HepG2 (cell line): ENCODE data around the gene CELSR2. TPM values are rescaled to one million over a fixed set of nuclear protein-coding genes. Genes with fewer than 3 reads are reported as not detected.
A peak's percentile ranks its signal among the peaks of the same experiment; 100 is the strongest.

Experiments
- ATM ChIP-seq: fragments of 450-650 bp; IDR thresholded peaks from 2 replicates; pipeline ENCODE4 v1.7.1; 2017; ENCODE audit warnings: mild to moderate bottlenecking, borderline replicate concordance
- CENPBD1 ChIP-seq: sonication (generic); formaldehyde crosslinking; IDR thresholded peaks from 2 replicates; pipeline ENCODE4 v1.8.0; 2022; ENCODE audit warnings: missing genetic modification reagents, low read depth, mild to moderate bottlenecking, borderline replicate concordance
- CREB1 ChIP-seq, 2 experiments: fragments of 450-650 bp in 1 of 2; IDR thresholded peaks; 2 replicates each; pipeline ENCODE4 v1.6.1; 2016 to 2017; ENCODE audit warnings: control low read depth in 1 of 2, mild to moderate bottlenecking in 1 of 2, missing compliant biosample characterization in 1 of 2, missing genetic modification characterization in 1 of 2
- HMG20A ChIP-seq: IDR thresholded peaks from 2 replicates; pipeline ENCODE4 v1.6.1; 2016; ENCODE audit warnings: borderline replicate concordance
- HOXA3 ChIP-seq: sonication (generic); formaldehyde crosslinking; IDR thresholded peaks from 2 replicates; pipeline ENCODE4 v1.5.0; 2020; ENCODE audit warnings: missing genetic modification reagents
- KDM2A ChIP-seq: sonication (generic); formaldehyde crosslinking; IDR thresholded peaks from 2 replicates; pipeline ENCODE4 v1.4.0; 2020; ENCODE audit warnings: low read depth, missing genetic modification reagents, borderline replicate concordance
- LRRFIP1 ChIP-seq: sonication (generic); formaldehyde crosslinking; conservative IDR thresholded peaks from 2 replicates; pipeline ENCODE4 v1.4.0; 2020; ENCODE audit warnings: missing genetic modification reagents
- MATR3 ChIP-seq: sonication (generic); formaldehyde crosslinking; IDR thresholded peaks from 2 replicates; pipeline ENCODE4 v1.4.0; 2020; ENCODE audit warnings: missing genetic modification reagents
- NCOA1 ChIP-seq: sonication (generic); formaldehyde crosslinking; IDR thresholded peaks from 2 replicates; pipeline ENCODE4 v1.9.0; 2021; ENCODE audit warnings: missing genetic modification reagents
- NFE2 ChIP-seq: sonication (generic); formaldehyde crosslinking; IDR thresholded peaks from 2 replicates; pipeline ENCODE4 v1.4.0; 2020; ENCODE audit warnings: missing genetic modification reagents
- PHF5A ChIP-seq: IDR thresholded peaks from one replicate; pipeline ENCODE4 v1.6.1; 2018; ENCODE audit warnings: low read depth, missing genetic modification reagents; ENCODE audit not compliant: unreplicated experiment
- POLR2AphosphoS5 ChIP-seq: IDR thresholded peaks from 2 replicates; pipeline ENCODE4 v1.6.1; 2012; ENCODE audit warnings: low read depth, low read length
- RARG ChIP-seq: sonication (generic); formaldehyde crosslinking; IDR thresholded peaks from 2 replicates; pipeline ENCODE4 v1.4.0; 2020; ENCODE audit warnings: low read depth, mild to moderate bottlenecking, missing genetic modification reagents
- SIN3A ChIP-seq: IDR thresholded peaks from 2 replicates; pipeline ENCODE4 v1.6.1; 2011; ENCODE audit warnings: low read depth, mild to moderate bottlenecking, control low read depth, low read length, borderline replicate concordance
- TRIM22 ChIP-seq: fragments of 450-650 bp; IDR thresholded peaks from 2 replicates; pipeline ENCODE4 v1.6.1; 2017
- ZGPAT ChIP-seq: IDR thresholded peaks from 2 replicates; pipeline ENCODE4 v1.6.1; 2016; ENCODE audit warnings: mild to moderate bottlenecking
- ZMAT3 ChIP-seq: sonication (generic); formaldehyde crosslinking; conservative IDR thresholded peaks from 2 replicates; pipeline ENCODE4 v1.7.0; 2021; ENCODE audit warnings: missing genetic modification reagents
- ZNF124 ChIP-seq: sonication (generic); formaldehyde crosslinking; IDR thresholded peaks from 2 replicates; pipeline ENCODE4 v1.4.0; 2020; ENCODE audit warnings: missing genetic modification reagents
- ZNF260 ChIP-seq: sonication (generic); formaldehyde crosslinking; IDR thresholded peaks from 2 replicates; pipeline ENCODE4 v1.4.0; 2020; ENCODE audit warnings: missing genetic modification reagents, low read depth, mild to moderate bottlenecking, borderline replicate concordance
- ZNF558 ChIP-seq: sonication (generic); formaldehyde crosslinking; IDR thresholded peaks from 2 replicates; pipeline ENCODE4 v1.9.0; 2022; ENCODE audit warnings: mild to moderate bottlenecking, missing genetic modification reagents, borderline replicate concordance
- ZNF614 ChIP-seq: IDR thresholded peaks from 2 replicates; pipeline ENCODE4 v1.6.1; 2018; ENCODE audit warnings: missing biosample characterization, missing genetic modification reagents, inconsistent platforms, borderline replicate concordance
- ZNF691 ChIP-seq: sonication (generic); formaldehyde crosslinking; IDR thresholded peaks from 2 replicates; pipeline ENCODE4 v1.4.0; 2020; ENCODE audit warnings: missing genetic modification reagents, low read depth, mild to moderate bottlenecking, borderline replicate concordance
- ZNF776 ChIP-seq: sonication (generic); formaldehyde crosslinking; IDR thresholded peaks from 2 replicates; pipeline ENCODE4 v1.4.0; 2020; ENCODE audit warnings: mild to moderate bottlenecking, missing genetic modification reagents
- ZSCAN29 ChIP-seq: sonication (generic); formaldehyde crosslinking; conservative IDR thresholded peaks from 2 replicates; pipeline ENCODE4 v1.4.0; 2020; ENCODE audit warnings: mild to moderate bottlenecking, missing genetic modification reagents
- polyA plus RNA-seq, 8 experiments: library from polyadenylated mRNA; depleted of rRNA in 3 of 8; stranded (reverse) in 7 of 8; unstranded in 1 of 8; fragments of >200 nt; fragmentation: Illumina TruSeq in 4 of 8; extraction: Trizol in 4 of 8; gene quantifications; 2 replicates each; pipeline versions ENCODE4 v1.2.1 to v1.2.3, GENCODE V29; 2011 to 2016; ENCODE audit warnings: low read depth in 4 of 8, missing spikeins in 1 of 8, mixed read lengths in 1 of 8; ENCODE audit not compliant: insufficient read depth in 1 of 8
- total RNA-seq, 5 experiments: library from RNA; depleted of rRNA; stranded (reverse); fragments of >200 nt; fragmentation: Illumina TruSeq; extraction: Trizol; gene quantifications; 2 replicates each; pipeline ENCODE4 v1.2.3, GENCODE V29; 2016; ENCODE audit warnings: low read depth in 1 of 5

CELSR2 gene
- total and polyA plus RNA-seq, 2 of the 13 experiments (the other 11 are each of a cell fraction or from before 2014, with no cell fraction given): 4.0 to 6.6 TPM

GRCh38 chr1:109299558-109300343 lies 50.4 kb downstream of the CELSR2 start (continued):
- no peak for TF ChIP-seq NFE2 (CRISPR knock-in tag)
- no peak for TF ChIP-seq TRIM22
- no peak for TF ChIP-seq ZNF260 (CRISPR knock-in tag)
- peak; percentile 3; the same call in 1 of the 2 replicates for TF ChIP-seq HMG20A
- TF ChIP-seq POLR2AphosphoS5: peak; percentile 40
- no peak for TF ChIP-seq ATM
- TF ChIP-seq KDM2A (CRISPR knock-in tag): peak; percentile 33; the same call in 1 of the 2 replicates
- TF ChIP-seq ZNF614 (CRISPR knock-in tag): peak; percentile 4; the same call in 1 of the 2 replicates
- TF ChIP-seq CENPBD1 (CRISPR knock-in tag): no peak
- TF ChIP-seq ZGPAT (CRISPR knock-in tag): no peak; the same call in 1 of the 2 replicates
- no peak for TF ChIP-seq ZMAT3
- no peak for TF ChIP-seq RARG (CRISPR knock-in tag)
- 0 out of 2 replicates have a peak, but pooled peaks have one; percentile 24 for TF ChIP-seq NCOA1 (CRISPR knock-in tag)
- no peak for TF ChIP-seq CREB1 (IDR thresholded peaks at IDR 0.05)
- no peak for TF ChIP-seq CREB1 (CRISPR knock-in tag; IDR thresholded peaks at IDR 0.05)
- no peak for TF ChIP-seq ZNF776
- TF ChIP-seq MATR3 (CRISPR knock-in tag): no peak
- no peak for TF ChIP-seq PHF5A (CRISPR knock-in tag)
- 0 out of 2 replicates have a peak, but pooled peaks have one; percentile 1 for TF ChIP-seq ZSCAN29 (CRISPR knock-in tag)
- peak; percentile 41; the same call in 1 of the 2 replicates for TF ChIP-seq HOXA3 (CRISPR knock-in tag)
- TF ChIP-seq SIN3A: no peak
- TF ChIP-seq ZNF558 (CRISPR knock-in tag): no peak
- TF ChIP-seq ZNF691 (CRISPR knock-in tag): no peak
- no peak for TF ChIP-seq LRRFIP1 (CRISPR knock-in tag)
- TF ChIP-seq ZNF124 (CRISPR knock-in tag): no peak; the same call in 1 of the 2 replicates
